OCI-LY3 (cell line): ENCODE measurements around the gene BORCS6.
A peak's percentile ranks its signal among the peaks of the same experiment; 100 is the strongest.

ENCODE experiments used
- H2AFZ ChIP-seq: fragments of 200-600, 300-600 bp; shearing (Covaris generic); 2 replicates; pipeline ENCODE4 v1.6.0; 2014; ENCODE audit warnings: antibody characterized with exemption, low read depth, low read length
- H3K27ac ChIP-seq: fragments of 200-600, 300-600 bp; sonication (generic); 2 replicates; pipeline ENCODE4 v1.5.1; 2014; ENCODE audit warnings: mild to moderate bottlenecking, low read length, moderate library complexity, mixed read lengths
- H3K27me3 ChIP-seq: fragments of 200-600, 300-600 bp; sonication (generic); 2 replicates; pipeline ENCODE4 v1.6.1; 2014; ENCODE audit warnings: low read depth, low read length, mixed read lengths
- H3K36me3 ChIP-seq: fragments of 200-600, 300-600 bp; sonication (generic); replicated peaks from 2 replicates; pipeline ENCODE3; 2014; ENCODE audit warnings: low read depth, low read length, mixed read lengths
- H3K4me1 ChIP-seq: fragments of 300-600, 200-600 bp; sonication (generic); 2 replicates; pipeline ENCODE4 v1.6.1; 2014; ENCODE audit warnings: low read length, mixed read lengths
- H3K4me2 ChIP-seq: fragments of 200-600, 300-600 bp; sonication (generic); 2 replicates; pipeline ENCODE4 v1.6.1; 2014; ENCODE audit warnings: low read length, mixed read lengths
- H3K4me3 ChIP-seq: fragments of 300-600, 200-600 bp; sonication (generic); 2 replicates; pipeline ENCODE4 v1.5.1; 2014; ENCODE audit warnings: antibody characterized with exemption, mild to moderate bottlenecking, low read length, moderate library complexity
- H3K79me2 ChIP-seq: fragments of 300-600, 200-600 bp; shearing (Covaris generic); 2 replicates; pipeline ENCODE4 v1.6.1; 2014; ENCODE audit warnings: mild to moderate bottlenecking, low read length, mixed read lengths
- H3K9ac ChIP-seq: fragments of 300-600, 200-600 bp; shearing (Covaris generic); 2 replicates; pipeline ENCODE4 v1.6.0; 2014; ENCODE audit warnings: mild to moderate bottlenecking, low read length, moderate library complexity
- H3K9me3 ChIP-seq: fragments of 200-600, 300-600 bp; shearing (Covaris generic); 2 replicates; pipeline ENCODE4 v1.6.1; 2014; ENCODE audit warnings: low read length, mixed read lengths; ENCODE audit not compliant: insufficient read depth
- H4K20me1 ChIP-seq: fragments of 200-600, 300-600 bp; sonication (generic); 2 replicates; pipeline ENCODE4 v1.6.1; 2016; ENCODE audit warnings: low read length, mixed read lengths; ENCODE audit not compliant: insufficient read depth
- EZH2phosphoT487 ChIP-seq: fragments of 200-600 bp; shearing (Covaris generic); IDR thresholded peaks from 2 replicates; pipeline ENCODE4 v1.6.1; 2018; ENCODE audit warnings: antibody characterized with exemption, mixed run types, low read depth
- TF ChIP-seq, protein P1 (sequence below): fragments of 200-600, 300-600 bp; sonication (generic); IDR thresholded peaks from 2 replicates; pipeline ENCODE4 v1.5.1; 2014; ENCODE audit warnings: antibody characterized with exemption, low read length, low read depth

The BORCS6 gene

DNA sequence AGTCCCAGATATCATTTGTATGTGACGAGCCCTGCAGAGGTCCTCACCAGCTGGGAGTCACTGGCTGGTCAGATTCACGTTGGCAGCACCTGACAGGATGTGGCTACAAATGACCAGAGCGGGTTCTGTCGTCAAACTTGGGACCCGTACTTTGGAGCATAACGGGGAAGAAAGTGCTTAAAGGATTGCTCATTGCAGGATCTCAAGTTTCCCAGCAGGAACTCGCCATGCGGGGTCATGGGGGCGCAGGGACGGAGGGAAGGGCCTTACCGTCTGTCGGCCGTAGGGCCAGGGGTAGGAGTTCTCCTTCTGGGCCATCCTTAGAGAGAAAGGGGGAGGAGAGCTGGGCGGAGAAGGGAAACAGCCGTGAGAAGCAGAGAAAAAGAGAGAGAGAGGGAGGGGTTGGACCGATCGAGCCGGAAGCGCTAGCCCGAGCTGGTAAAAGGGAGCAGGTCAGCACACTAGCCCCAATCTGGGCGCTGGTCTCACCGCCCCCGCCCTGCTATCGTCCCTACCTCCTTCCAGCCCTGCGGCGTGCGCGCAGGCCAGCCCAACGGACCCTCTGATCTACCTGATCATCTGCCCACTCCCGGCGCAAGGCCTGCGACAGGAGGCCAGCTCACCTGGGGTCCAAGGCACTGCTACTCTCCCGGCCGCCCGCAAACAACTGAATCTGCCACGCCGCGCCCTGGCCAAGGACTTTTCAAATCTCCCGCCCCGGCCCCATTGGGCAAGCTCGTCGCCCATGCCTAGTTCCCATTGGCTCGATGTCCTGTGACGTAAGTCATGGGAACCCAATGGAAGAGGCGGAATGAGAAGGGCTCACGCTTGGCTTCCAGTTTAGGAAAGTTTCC lies 20.2 kb upstream of the BORCS6 start, which contains the start of gene AURKB:
AURKB (minus strand) TSS at position 669 of the 854 bp plus-strand sequence; CDS start at position 318, 351 bp downstream.
- no peaks in the 10 kb centered on the region for H3K27me3 ChIP-seq
- H3K4me3 ChIP-seq = peak within 1 kb of the TSS; percentile 99
- peaks cover 14% of the 10 kb centered on the region for H3K4me1 ChIP-seq
- no peaks in the 10 kb centered on the region for H4K20me1 ChIP-seq
- peaks cover 27% of the 10 kb centered on the region for H3K36me3 ChIP-seq
- peak within 1 kb of the TSS; percentile 86 for H3K27ac ChIP-seq
- peak within 1 kb of the TSS; percentile 98 for H3K9ac ChIP-seq
- H3K9me3 ChIP-seq = no peaks in the 10 kb centered on the region
- peak within 1 kb of the TSS; percentile 81 for H3K4me2 ChIP-seq
- peak within 1 kb of the TSS; percentile 86 for H2AFZ ChIP-seq
- TF ChIP-seq EZH2phosphoT487 = no peak
- TF ChIP-seq, protein P1, sequence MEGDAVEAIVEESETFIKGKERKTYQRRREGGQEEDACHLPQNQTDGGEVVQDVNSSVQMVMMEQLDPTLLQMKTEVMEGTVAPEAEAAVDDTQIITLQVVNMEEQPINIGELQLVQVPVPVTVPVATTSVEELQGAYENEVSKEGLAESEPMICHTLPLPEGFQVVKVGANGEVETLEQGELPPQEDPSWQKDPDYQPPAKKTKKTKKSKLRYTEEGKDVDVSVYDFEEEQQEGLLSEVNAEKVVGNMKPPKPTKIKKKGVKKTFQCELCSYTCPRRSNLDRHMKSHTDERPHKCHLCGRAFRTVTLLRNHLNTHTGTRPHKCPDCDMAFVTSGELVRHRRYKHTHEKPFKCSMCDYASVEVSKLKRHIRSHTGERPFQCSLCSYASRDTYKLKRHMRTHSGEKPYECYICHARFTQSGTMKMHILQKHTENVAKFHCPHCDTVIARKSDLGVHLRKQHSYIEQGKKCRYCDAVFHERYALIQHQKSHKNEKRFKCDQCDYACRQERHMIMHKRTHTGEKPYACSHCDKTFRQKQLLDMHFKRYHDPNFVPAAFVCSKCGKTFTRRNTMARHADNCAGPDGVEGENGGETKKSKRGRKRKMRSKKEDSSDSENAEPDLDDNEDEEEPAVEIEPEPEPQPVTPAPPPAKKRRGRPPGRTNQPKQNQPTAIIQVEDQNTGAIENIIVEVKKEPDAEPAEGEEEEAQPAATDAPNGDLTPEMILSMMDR = no peak
- peaks cover 35% of the 10 kb centered on the region for H3K79me2 ChIP-seq

DNA sequence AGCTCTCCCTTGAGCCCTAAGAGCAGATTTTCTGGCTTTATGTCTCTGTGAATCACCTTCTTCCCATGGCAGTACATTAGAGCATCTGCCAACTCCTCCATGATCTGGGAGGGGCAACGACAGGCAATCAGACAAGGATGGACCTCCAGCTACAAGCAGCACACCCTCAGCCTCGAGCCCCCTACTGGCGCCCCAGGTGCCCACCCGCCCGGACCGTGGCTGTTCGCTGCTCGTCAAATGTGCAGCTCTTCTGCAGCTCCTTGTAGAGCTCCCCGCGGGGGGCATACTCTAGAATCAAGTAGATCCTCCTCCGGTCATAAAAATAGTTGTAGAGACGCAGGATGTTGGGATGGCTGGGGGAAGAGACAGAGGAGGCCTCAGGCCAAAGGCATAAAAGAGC lies 16.6 kb upstream of the BORCS6 start:
- Histone ChIP-seq H3K79me2 (peaks cover 35% of the 10 kb centered on the region), H4K20me1 (no peaks in the 10 kb centered on the region), H3K9ac (no peak overlapping the region), H3K9me3 (no peaks in the 10 kb centered on the region), H3K4me3 (no peak overlapping the region), H3K36me3 (peaks cover 38% of the 10 kb centered on the region), H2AFZ (no peak overlapping the region), H3K4me1 (peaks cover 14% of the 10 kb centered on the region), H3K27ac (no peak overlapping the region), H3K27me3 (no peaks in the 10 kb centered on the region), H3K4me2 (no peak overlapping the region)
- TF ChIP-seq, protein P1 = no peak
- no peak for TF ChIP-seq EZH2phosphoT487

DNA sequence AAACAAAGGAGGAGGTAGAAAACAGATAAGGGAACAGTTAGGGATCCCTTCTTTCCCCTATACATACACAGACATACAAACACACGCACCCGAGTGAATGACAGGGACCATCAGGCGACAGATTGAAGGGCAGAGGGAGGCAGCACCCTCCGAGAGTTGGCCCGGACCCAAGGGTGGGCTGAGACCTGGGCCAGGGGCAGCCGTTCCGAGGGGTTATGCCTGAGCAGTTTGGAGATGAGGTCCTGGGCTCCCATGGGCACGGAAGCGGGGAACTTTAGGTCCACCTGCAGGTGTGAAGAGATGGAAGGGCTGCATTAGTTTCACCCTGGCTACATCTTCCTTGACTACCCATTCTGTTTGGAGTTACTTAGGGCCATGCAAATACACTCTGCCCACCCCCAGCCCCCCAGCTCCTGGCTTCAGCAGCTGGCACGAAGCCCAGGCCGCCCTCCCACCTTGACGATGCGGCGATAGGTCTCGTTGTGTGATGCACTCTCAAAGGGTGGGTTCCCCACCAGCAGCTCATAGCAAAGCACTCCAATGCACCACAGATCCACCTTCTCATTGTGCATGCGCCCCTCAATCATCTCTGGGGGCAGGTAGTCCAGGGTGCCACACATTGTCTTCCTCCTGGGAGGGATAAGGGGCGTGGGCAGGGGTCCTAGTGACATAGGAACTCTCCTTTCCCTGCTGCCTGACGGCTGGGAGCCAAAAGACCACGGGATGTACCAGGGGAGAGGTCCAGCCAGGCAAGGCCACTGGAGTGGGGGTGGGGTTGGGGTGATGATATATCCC lies 15.0 kb upstream of the BORCS6 start:
- no peak overlapping the region for H2AFZ ChIP-seq
- peaks cover 42% of the 10 kb centered on the region for H3K36me3 ChIP-seq
- H4K20me1 ChIP-seq = no peaks in the 10 kb centered on the region
- no peaks in the 10 kb centered on the region for H3K27me3 ChIP-seq
- no peak overlapping the region for H3K4me2 ChIP-seq
- H3K27ac ChIP-seq = no peak overlapping the region
- no peak overlapping the region for H3K9ac ChIP-seq
- peaks cover 27% of the 10 kb centered on the region for H3K79me2 ChIP-seq
- H3K9me3 ChIP-seq = no peaks in the 10 kb centered on the region
- H3K4me1 ChIP-seq = peaks cover 9% of the 10 kb centered on the region
- no peak for TF ChIP-seq EZH2phosphoT487
- TF ChIP-seq, protein P1 = no peak
- no peak overlapping the region for H3K4me3 ChIP-seq
